WTC11 (cell line): ENCODE data around the gene MDFIC. TPM values are rescaled to one million over a fixed set of nuclear protein-coding genes. Genes with fewer than 3 reads are reported as not detected.

Source experiments
- ATAC-seq: fragments of 200-7000 bp; cut with Tn5 transposase; 2 replicates; pipeline ENCODE4 v1.10.0; 2021; ENCODE audit warnings: mild to moderate bottlenecking, moderate library complexity
- CTCF ChIA-PET: fragments of 300-600 bp; sonication (Branson Sonifier 250); formaldehyde crosslinking; loops from one replicate; lab custom pipeline; 2021; ENCODE audit warnings: antibody characterized with exemption; lab: Charles Lee
- POLR2A ChIA-PET: fragments of 350-600 bp; sonication (Branson Sonifier 250); formaldehyde crosslinking; loops from one replicate; lab custom pipeline; 2021; ENCODE audit warnings: antibody characterized with exemption; lab: Charles Lee
- DNase-seq: peaks from one replicate; pipeline ENCODE4 v3.0.0; 2021; ENCODE audit warnings: low spot score
- H3K27ac Mint-ChIP-seq: 2 replicates; pipeline ENCODE4 v1.8.0; 2021; ENCODE audit warnings: mixed read lengths
- H3K27me3 Mint-ChIP-seq: 2 replicates; pipeline ENCODE4 v1.8.0; 2021; ENCODE audit warnings: low read depth, mild to moderate bottlenecking, moderate library complexity, mixed read lengths
- H3K36me3 Mint-ChIP-seq: 2 replicates; pipeline ENCODE4 v1.8.0; 2021; ENCODE audit warnings: mixed read lengths
- H3K4me1 Mint-ChIP-seq: 2 replicates; pipeline ENCODE4 v1.8.0; 2022; ENCODE audit warnings: mixed read lengths
- H3K4me3 Mint-ChIP-seq: 2 replicates; pipeline ENCODE4 v1.8.0; 2021; ENCODE audit warnings: mild to moderate bottlenecking, moderate library complexity, mixed read lengths
- H3K9me3 Mint-ChIP-seq: 2 replicates; pipeline ENCODE4 v1.8.0; 2021; ENCODE audit warnings: mixed read lengths
- ATF1 ChIP-seq: sonication (generic); formaldehyde crosslinking; IDR thresholded peaks from 2 replicates; pipeline ENCODE4 v1.8.1; 2023; ENCODE audit warnings: mild to moderate bottlenecking, moderate library complexity, missing genetic modification reagents
- ELF4 ChIP-seq: sonication (generic); formaldehyde crosslinking; IDR thresholded peaks from 2 replicates; pipeline ENCODE4 v1.8.1; 2022; ENCODE audit warnings: low read depth, mild to moderate bottlenecking, moderate library complexity, missing genetic modification reagents
- ESRRA ChIP-seq: sonication (generic); formaldehyde crosslinking; IDR thresholded peaks from 2 replicates; pipeline ENCODE4 v1.8.1; 2022; ENCODE audit warnings: mild to moderate bottlenecking, missing genetic modification reagents, borderline replicate concordance
- ETV6 ChIP-seq: sonication (generic); formaldehyde crosslinking; IDR thresholded peaks from 2 replicates; pipeline ENCODE4 v1.8.1; 2022; ENCODE audit warnings: mild to moderate bottlenecking, missing genetic modification reagents
- GABPB1 ChIP-seq: sonication (generic); formaldehyde crosslinking; IDR thresholded peaks from 2 replicates; pipeline ENCODE4 v1.8.1; 2023; ENCODE audit warnings: mild to moderate bottlenecking, missing genetic modification reagents
- GRHL2 ChIP-seq: fragments of 250-450 bp; sonication (Bioruptor Pico); IDR thresholded peaks from 2 replicates; pipeline ENCODE4 v1.8.0; 2022; ENCODE audit warnings: mild to moderate bottlenecking, moderate library complexity; ENCODE audit not compliant: insufficient replicate concordance, severe bottlenecking
- JAZF1 ChIP-seq: fragments of 250-450 bp; sonication (Bioruptor Pico); IDR thresholded peaks from 2 replicates; pipeline ENCODE4 v1.9.0; 2021; ENCODE audit warnings: moderate library complexity, mild to moderate bottlenecking, inconsistent platforms
- KAT7 ChIP-seq: sonication (generic); formaldehyde crosslinking; IDR thresholded peaks from 2 replicates; pipeline ENCODE4 v1.8.1; 2023; ENCODE audit warnings: missing genetic modification reagents, mild to moderate bottlenecking, borderline replicate concordance
- MXD4 ChIP-seq: fragments of 250-450 bp; sonication (Bioruptor Pico); IDR thresholded peaks from 2 replicates; pipeline ENCODE4 v1.8.0; 2021; ENCODE audit warnings: mild to moderate bottlenecking, moderate library complexity, borderline replicate concordance
- NFATC4 ChIP-seq: fragments of 250-450 bp; sonication (Bioruptor Pico); IDR thresholded peaks from 2 replicates; pipeline ENCODE4 v1.9.0; 2021; ENCODE audit warnings: mild to moderate bottlenecking
- OVOL2 ChIP-seq: fragments of 250-450 bp; sonication (Bioruptor Pico); IDR thresholded peaks from 2 replicates; pipeline ENCODE4 v1.9.0; 2021; ENCODE audit warnings: mild to moderate bottlenecking, borderline replicate concordance
- ZNF138 ChIP-seq: sonication (generic); formaldehyde crosslinking; conservative IDR thresholded peaks from 2 replicates; pipeline ENCODE4 v1.8.1; 2022; ENCODE audit warnings: mild to moderate bottlenecking, moderate library complexity, missing genetic modification reagents
- ZNF317 ChIP-seq: sonication (generic); formaldehyde crosslinking; IDR thresholded peaks from 2 replicates; pipeline ENCODE4 v1.8.1; 2023; ENCODE audit warnings: low read depth, mild to moderate bottlenecking, moderate library complexity, missing genetic modification reagents, borderline replicate concordance
- ZNF396 ChIP-seq: fragments of 250-450 bp; sonication (Bioruptor Pico); IDR thresholded peaks from 2 replicates; pipeline ENCODE4 v1.8.0; 2021; ENCODE audit warnings: mild to moderate bottlenecking, moderate library complexity, borderline replicate concordance
- ZNF423 ChIP-seq: fragments of 250-450 bp; sonication (Bioruptor Pico); IDR thresholded peaks from 2 replicates; pipeline ENCODE4 v2.1.2; 2022; ENCODE audit warnings: mild to moderate bottlenecking, moderate library complexity
- total RNA-seq: library from RNA; stranded (reverse); gene quantifications from 3 replicates; pipeline ENCODE4 v1.2.3, GENCODE V29; 2021
- TF ChIP-seq, protein P1 (sequence below): fragments of 250-450 bp; sonication (Bioruptor Pico); IDR thresholded peaks from 2 replicates; pipeline ENCODE4 v1.9.0; 2021; ENCODE audit warnings: mild to moderate bottlenecking, borderline replicate concordance
- TF ChIP-seq, protein P2 (sequence below): sonication (generic); formaldehyde crosslinking; IDR thresholded peaks from 2 replicates; pipeline ENCODE4 v1.8.1; 2022; ENCODE audit warnings: low read depth, missing genetic modification reagents, borderline replicate concordance
- TF ChIP-seq, protein P3 (sequence below): sonication (generic); formaldehyde crosslinking; IDR thresholded peaks from 2 replicates; pipeline ENCODE4 v1.8.1; 2023; ENCODE audit warnings: mild to moderate bottlenecking, missing genetic modification reagents, moderate library complexity
- TF ChIP-seq, protein P4 (sequence below): sonication (generic); formaldehyde crosslinking; IDR thresholded peaks from 2 replicates; pipeline ENCODE4 v1.8.1; 2022; ENCODE audit warnings: mild to moderate bottlenecking, missing genetic modification reagents, moderate library complexity, borderline replicate concordance
- TF ChIP-seq, protein P5 (sequence below): fragments of 250-450 bp; sonication (Bioruptor Pico); IDR thresholded peaks from 2 replicates; pipeline ENCODE4 v2.1.2; 2022; ENCODE audit warnings: mild to moderate bottlenecking, moderate library complexity
- TF ChIP-seq, protein P6 (sequence below): sonication (generic); formaldehyde crosslinking; IDR thresholded peaks from 2 replicates; pipeline ENCODE4 v1.8.1; 2023; ENCODE audit warnings: mild to moderate bottlenecking, moderate library complexity, missing genetic modification reagents

MDFIC gene
- total RNA-seq, 1 experiment from 2014 or later = 8.4 TPM

DNA sequence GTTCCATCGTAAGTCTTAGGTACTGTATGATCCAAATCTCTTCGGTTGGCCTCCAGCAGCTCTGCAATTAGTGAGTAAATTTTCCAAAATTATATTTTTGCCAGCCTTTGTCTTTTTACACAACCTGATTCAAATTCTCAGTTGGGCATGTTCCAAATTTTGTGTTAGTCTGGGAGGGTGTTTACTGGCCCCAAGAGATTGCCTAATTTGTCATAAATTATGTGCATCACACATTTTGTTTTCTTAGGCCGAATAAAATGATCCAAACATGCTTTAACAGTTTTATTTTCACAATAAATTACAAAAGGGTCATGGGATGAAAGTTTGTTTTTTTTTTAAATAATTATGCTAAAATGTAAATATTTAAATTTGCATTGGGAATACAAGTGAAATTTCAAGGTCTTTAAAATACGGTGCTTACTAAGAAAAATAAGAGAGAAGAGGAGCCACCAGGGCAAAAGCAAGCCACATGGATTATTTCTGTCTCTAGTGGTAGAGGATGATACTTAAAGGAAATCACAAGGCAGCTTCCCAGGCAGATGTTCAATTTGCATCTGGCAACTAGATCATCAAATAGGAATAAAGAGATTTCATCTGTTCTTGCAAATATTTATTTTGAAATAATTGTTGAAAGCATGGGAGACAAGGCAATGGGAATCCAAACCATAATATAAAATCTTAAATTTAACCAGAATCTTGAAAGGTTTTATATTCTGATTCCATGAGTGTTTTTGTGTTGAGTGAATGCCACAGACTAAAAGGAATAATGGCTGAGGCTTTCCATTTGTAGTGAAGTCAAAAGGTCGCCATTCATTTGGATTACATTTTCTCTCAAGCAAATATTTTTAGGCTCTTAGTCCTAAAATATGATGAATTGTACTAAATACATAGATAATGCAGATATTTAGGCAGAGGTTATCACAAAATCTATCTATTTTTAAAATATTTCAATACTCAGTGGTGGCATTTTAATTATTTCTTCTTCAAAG, 111.1 kb downstream of the MDFIC start:
- TF ChIP-seq, protein P1, sequence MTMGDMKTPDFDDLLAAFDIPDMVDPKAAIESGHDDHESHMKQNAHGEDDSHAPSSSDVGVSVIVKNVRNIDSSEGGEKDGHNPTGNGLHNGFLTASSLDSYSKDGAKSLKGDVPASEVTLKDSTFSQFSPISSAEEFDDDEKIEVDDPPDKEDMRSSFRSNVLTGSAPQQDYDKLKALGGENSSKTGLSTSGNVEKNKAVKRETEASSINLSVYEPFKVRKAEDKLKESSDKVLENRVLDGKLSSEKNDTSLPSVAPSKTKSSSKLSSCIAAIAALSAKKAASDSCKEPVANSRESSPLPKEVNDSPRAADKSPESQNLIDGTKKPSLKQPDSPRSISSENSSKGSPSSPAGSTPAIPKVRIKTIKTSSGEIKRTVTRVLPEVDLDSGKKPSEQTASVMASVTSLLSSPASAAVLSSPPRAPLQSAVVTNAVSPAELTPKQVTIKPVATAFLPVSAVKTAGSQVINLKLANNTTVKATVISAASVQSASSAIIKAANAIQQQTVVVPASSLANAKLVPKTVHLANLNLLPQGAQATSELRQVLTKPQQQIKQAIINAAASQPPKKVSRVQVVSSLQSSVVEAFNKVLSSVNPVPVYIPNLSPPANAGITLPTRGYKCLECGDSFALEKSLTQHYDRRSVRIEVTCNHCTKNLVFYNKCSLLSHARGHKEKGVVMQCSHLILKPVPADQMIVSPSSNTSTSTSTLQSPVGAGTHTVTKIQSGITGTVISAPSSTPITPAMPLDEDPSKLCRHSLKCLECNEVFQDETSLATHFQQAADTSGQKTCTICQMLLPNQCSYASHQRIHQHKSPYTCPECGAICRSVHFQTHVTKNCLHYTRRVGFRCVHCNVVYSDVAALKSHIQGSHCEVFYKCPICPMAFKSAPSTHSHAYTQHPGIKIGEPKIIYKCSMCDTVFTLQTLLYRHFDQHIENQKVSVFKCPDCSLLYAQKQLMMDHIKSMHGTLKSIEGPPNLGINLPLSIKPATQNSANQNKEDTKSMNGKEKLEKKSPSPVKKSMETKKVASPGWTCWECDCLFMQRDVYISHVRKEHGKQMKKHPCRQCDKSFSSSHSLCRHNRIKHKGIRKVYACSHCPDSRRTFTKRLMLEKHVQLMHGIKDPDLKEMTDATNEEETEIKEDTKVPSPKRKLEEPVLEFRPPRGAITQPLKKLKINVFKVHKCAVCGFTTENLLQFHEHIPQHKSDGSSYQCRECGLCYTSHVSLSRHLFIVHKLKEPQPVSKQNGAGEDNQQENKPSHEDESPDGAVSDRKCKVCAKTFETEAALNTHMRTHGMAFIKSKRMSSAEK = no peak
- no peak for TF ChIP-seq NFATC4 (CRISPR knock-in tag)
- Mint-ChIP-seq H3K36me3 (peaks cover 3% of the 10 kb centered on the region; the same call in 1 of the 2 replicates), H3K27me3 (peaks cover 3% of the 10 kb centered on the region; the same call in 1 of the 2 replicates), H3K27ac (no peak overlapping the region), H3K4me1 (peaks cover 34% of the 10 kb centered on the region), H3K4me3 (no peak overlapping the region), H3K9me3 (peaks cover 4% of the 10 kb centered on the region)
- ChIA-PET CTCF (no interaction called here), POLR2A (no interaction called here)
- no peak for DNase-seq
- ATAC-seq = no peak

DNA sequence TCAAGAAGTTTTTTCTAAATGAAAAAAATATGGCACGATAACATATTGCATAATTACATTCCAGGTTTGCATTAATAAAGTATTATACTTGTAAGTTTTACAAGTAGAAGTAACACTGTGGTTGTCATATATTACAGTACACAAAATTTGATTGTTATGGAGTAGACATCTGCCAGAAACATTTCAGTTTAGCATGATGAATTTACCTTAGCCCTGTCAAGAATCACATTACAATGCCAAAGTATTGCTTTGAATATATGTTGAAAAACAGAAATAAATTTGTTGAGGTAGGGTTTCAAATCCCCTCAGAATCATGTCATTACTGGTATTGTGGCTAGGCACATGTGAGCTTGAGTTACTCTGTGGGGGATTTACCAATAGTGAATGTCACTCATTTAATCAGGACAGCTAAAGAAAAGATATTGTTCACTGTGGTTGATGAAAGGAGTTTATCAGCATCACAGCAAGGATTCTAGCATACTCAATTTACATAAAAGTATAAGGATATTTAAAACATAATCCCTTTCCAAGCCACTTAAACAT, 112.1 kb downstream of the MDFIC start:
- Mint-ChIP-seq H3K27me3 (no peaks in the 10 kb centered on the region), H3K9me3 (no peaks in the 10 kb centered on the region), H3K4me1 (peaks cover 34% of the 10 kb centered on the region), H3K4me3 (no peak overlapping the region), H3K27ac (no peak overlapping the region), H3K36me3 (no peaks in the 10 kb centered on the region)
- CTCF ChIA-PET = no interaction called here
- POLR2A ChIA-PET = no interaction called here
- ATAC-seq (no peak), DNase-seq (no peak)
- TF ChIP-seq, protein P2, sequence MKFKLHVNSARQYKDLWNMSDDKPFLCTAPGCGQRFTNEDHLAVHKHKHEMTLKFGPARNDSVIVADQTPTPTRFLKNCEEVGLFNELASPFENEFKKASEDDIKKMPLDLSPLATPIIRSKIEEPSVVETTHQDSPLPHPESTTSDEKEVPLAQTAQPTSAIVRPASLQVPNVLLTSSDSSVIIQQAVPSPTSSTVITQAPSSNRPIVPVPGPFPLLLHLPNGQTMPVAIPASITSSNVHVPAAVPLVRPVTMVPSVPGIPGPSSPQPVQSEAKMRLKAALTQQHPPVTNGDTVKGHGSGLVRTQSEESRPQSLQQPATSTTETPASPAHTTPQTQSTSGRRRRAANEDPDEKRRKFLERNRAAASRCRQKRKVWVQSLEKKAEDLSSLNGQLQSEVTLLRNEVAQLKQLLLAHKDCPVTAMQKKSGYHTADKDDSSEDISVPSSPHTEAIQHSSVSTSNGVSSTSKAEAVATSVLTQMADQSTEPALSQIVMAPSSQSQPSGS (CRISPR knock-in tag) = no peak
- TF ChIP-seq ATF1 (CRISPR knock-in tag) = no peak
- TF ChIP-seq KAT7 = no peak
- no peak for TF ChIP-seq ETV6 (CRISPR knock-in tag)
- TF ChIP-seq, protein P3, sequence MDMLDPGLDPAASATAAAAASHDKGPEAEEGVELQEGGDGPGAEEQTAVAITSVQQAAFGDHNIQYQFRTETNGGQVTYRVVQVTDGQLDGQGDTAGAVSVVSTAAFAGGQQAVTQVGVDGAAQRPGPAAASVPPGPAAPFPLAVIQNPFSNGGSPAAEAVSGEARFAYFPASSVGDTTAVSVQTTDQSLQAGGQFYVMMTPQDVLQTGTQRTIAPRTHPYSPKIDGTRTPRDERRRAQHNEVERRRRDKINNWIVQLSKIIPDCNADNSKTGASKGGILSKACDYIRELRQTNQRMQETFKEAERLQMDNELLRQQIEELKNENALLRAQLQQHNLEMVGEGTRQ (CRISPR knock-in tag) = no peak
- no peak for TF ChIP-seq GABPB1
- TF ChIP-seq GRHL2 (CRISPR knock-in tag) = no peak
- TF ChIP-seq ELF4 (CRISPR knock-in tag) = no peak
- no peak for TF ChIP-seq ZNF396 (CRISPR knock-in tag)
- no peak for TF ChIP-seq NFATC4 (CRISPR knock-in tag)
- no peak for TF ChIP-seq JAZF1 (CRISPR knock-in tag)
- no peak for TF ChIP-seq ESRRA (CRISPR knock-in tag)
- no peak for TF ChIP-seq ZNF138
- no peak for TF ChIP-seq MXD4 (CRISPR knock-in tag)
- TF ChIP-seq, protein P4, sequence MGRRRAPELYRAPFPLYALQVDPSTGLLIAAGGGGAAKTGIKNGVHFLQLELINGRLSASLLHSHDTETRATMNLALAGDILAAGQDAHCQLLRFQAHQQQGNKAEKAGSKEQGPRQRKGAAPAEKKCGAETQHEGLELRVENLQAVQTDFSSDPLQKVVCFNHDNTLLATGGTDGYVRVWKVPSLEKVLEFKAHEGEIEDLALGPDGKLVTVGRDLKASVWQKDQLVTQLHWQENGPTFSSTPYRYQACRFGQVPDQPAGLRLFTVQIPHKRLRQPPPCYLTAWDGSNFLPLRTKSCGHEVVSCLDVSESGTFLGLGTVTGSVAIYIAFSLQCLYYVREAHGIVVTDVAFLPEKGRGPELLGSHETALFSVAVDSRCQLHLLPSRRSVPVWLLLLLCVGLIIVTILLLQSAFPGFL (CRISPR knock-in tag) = no peak
- TF ChIP-seq, protein P5, sequence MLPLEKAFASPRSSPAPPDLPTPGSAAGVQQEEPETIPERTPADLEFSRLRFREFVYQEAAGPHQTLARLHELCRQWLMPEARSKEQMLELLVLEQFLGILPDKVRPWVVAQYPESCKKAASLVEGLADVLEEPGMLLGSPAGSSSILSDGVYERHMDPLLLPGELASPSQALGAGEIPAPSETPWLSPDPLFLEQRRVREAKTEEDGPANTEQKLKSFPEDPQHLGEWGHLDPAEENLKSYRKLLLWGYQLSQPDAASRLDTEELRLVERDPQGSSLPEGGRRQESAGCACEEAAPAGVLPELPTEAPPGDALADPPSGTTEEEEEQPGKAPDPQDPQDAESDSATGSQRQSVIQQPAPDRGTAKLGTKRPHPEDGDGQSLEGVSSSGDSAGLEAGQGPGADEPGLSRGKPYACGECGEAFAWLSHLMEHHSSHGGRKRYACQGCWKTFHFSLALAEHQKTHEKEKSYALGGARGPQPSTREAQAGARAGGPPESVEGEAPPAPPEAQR = no peak
- TF ChIP-seq ZNF423 = no peak
- no peak for TF ChIP-seq OVOL2
- no peak for TF ChIP-seq ZNF317
- TF ChIP-seq, protein P6, sequence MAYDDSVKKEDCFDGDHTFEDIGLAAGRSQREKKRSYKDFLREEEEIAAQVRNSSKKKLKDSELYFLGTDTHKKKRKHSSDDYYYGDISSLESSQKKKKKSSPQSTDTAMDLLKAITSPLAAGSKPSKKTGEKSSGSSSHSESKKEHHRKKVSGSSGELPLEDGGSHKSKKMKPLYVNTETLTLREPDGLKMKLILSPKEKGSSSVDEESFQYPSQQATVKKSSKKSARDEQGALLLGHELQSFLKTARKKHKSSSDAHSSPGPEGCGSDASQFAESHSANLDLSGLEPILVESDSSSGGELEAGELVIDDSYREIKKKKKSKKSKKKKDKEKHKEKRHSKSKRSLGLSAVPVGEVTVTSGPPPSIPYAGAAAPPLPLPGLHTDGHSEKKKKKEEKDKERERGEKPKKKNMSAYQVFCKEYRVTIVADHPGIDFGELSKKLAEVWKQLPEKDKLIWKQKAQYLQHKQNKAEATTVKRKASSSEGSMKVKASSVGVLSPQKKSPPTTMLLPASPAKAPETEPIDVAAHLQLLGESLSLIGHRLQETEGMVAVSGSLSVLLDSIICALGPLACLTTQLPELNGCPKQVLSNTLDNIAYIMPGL (CRISPR knock-in tag) = no peak
